Activated gamma-delta T cell (primary cell): ENCODE data around the gene ZNF33B.
"Not testable (repeated sequence)": the region's sequence is repeated elsewhere in the genome, so short reads cannot be mapped to it uniquely, and the experiment has no call there.

Experiments
- DNase-seq: peaks from one replicate; lab custom pipeline; 2025; lab: John Stamatoyannopoulos, UW
- total RNA-seq, 2 donors: gene quantifications; one replicate each; lab custom pipeline; 2026; lab: John Stamatoyannopoulos, UW

The ZNF33B gene
- 83.3 to 130 reads per million in 2 donors for total RNA-seq

GRCh38 chr10:42638055-42638820 is at the start of gene ZNF33B:
ZNF33B (minus strand) TSS chr10:42638570; CDS start chr10:42636928, 1,642 bp downstream.
- peak; percentile 76 for DNase-seq

DNA sequence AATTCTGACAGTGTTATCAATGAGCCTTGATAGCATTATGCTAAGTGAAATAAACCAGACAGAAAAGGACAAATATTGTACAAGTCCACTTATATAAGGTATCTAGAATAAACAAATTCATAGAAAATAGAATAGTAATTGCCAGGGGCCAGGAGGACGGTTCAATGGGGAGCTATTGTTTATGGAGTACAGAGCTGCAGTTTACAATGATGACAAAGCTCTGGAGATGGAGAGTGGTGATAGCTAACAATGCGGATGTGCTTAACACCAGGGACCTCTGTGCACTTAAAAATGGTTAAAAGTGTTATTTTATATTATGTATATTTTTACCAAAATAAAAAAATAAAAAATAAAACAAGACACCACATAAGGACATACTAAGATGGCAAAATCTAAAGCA is 46.1 kb upstream of the ZNF33B start:
- no peak for DNase-seq

- DNase-seq, result no peak
Observed at GRCh38 chr10:42680267-42680666, 41.9 kb upstream of the ZNF33B start.

DNA sequence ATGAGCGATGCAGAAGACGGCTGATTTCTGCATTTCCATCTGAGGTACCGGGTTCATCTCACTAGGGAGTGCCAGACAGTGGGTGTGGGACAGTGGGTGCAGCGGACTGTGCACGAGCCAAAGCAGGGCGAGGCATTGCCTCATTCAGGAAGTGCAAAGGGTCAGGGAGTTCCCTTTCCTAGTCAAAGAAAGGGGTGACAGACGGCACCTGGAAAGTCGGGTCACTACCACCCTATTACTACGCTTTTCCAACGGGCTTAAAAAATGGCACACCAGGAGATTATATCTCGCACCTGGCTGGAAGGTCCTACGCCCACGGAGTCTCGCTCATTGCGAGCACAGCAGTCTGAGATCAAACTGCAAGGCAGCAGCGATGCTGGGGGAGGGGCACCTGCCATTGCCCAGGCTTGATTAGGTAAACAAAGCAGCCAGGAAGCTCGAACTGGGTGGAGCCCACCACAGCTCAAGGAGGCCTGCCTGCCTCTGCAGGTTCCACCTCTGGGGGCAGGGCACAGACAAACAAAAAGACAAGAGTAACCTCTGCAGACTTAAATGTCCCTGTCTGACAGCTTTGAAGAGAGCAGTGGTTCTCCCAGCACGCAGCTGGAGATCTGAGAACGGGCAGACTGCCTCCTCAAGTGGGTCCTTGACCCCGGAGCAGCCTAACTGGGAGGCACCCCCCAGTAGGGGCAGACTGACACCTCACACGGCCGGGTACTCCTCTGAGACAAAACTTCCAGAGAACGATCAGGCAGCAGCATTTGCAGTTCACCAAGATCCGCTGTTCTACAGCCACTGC is 27.0 kb upstream of the ZNF33B start:
- DNase-seq, result not testable (repeated sequence)

GRCh38 chr10:42654419-42654818 is 16.0 kb upstream of the ZNF33B start:
- no peak for DNase-seq

DNA sequence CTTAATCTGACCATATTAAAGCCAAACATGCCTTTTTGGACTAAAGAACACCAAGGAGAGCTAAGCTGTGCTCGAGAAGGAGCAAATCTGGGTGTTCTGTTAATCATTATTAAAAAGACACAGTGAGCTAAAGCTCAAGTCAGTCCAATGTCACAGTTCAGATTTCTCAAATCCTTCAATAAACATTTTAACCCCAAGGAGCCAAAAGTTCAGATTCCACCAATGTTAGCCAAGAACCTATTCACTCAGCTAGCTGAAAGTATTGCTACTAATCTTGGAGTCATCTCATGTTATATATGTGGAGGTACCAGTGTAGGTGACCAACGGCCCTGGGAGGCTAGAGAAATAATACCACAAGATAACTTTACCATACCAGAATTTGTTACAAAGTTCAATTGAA is 14.5 kb upstream of the ZNF33B start:
- no peak for DNase-seq

DNA sequence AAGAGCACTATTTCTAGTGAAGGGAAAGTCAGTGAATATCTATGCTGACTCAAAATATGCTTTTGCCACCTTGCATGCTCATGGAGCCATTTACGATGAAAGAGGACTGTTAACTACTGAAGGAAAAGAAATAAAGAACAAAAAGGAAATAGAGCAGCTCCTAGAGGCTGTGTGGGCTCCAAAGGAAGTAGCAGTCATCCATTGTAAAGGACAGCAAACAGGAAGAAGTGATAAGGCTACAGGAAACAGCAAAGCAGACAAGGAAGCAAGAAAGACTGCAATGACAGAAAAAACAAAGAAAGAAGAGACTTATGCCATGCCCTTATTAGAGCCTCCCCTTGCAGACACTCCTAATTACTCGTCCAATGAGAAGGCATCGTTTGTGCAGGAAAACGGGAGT is 12.0 kb upstream of the ZNF33B start:
- DNase-seq, result no peak

DNA sequence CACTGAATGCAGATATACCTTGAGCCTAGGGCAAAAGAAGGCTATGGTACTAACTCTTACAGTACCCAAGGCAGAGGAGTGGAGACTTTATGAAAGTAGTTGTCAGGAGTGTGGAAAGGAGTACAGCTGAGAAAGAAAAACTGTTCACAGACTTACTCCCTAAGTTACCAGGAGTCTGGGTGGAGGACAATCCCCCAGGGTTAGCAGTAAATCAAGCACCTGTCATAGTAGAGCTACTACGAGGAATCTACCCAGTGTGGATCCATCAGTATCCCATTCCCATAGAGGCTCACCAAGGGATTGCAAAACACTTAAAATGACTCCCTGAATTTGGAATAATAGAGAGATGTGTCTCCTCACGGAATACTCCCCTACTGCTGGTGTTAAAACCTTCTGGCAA is 10.1 kb upstream of the ZNF33B start:
- DNase-seq, result no peak

GRCh38 chr10:42646687-42647640 is 8.6 kb upstream of the ZNF33B start:
- DNase-seq, result no peak

DNA sequence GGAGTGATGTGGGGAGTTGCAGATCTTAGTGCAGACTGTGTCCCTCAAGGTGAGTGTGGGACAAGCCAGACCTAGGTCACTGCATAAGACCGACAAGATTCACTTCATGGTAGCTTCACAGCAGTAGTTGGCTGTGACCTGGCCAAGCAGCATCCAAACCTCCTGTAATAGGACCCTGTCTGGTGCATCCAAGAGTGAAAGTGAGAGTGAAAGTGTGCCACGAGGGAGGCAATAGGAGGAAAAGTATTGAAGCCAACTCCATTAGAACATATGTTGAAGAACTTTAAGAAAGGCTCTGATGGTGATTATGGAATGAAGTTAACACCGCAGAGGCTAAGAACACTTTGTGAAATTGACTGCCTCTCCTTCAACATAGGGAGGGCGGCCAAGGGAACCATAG is 7.8 kb upstream of the ZNF33B start:
- DNase-seq, result no peak

- DNase-seq, result no peak
Observed at GRCh38 chr10:42645516-42645915, 7.1 kb upstream of the ZNF33B start.

DNA sequence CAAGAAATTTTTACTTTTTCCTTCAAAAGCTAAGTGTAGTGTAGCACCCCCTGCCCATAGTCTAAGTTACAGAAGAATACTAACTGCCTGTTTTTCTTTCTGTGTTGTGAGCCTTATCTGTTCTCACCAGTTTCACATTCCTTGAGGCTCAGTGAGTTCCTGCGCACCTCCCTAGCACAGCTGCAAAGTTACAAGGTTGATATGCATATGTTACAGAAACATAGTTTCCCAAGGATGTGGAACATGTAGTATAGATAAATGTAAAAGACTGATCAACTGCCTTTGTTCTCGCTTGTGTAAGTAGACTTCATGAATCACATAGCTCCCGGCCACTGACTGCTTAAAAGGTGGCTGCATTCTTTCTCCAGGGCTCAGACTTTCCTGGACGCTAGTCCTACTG is 6.7 kb upstream of the ZNF33B start:
- DNase-seq, result no peak

GRCh38 chr10:42640610-42641229 is 2.4 kb upstream of the ZNF33B start:
- DNase-seq, result no peak

DNA sequence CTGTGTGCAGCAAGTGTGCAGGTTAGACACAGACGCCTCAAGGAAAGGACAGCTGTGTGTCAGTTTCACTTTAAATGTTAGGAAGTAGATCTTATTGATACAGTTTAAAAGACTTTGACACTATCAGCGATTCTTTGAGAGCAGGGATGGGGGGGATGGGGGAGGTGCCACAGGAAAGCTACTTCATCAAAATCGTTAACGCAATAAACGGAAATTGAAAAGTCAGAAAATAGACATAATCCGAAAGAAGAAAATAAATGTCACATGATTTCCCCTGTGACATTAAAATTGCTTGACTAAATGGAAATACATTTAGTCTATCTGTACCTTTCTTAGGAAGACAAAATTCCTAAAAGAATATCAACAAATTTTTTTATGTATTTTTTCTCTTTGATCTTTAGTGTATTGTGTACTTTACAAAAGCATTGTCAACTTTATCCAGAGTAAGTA is 476 bp upstream of the ZNF33B start:
- DNase-seq, result no peak

DNA sequence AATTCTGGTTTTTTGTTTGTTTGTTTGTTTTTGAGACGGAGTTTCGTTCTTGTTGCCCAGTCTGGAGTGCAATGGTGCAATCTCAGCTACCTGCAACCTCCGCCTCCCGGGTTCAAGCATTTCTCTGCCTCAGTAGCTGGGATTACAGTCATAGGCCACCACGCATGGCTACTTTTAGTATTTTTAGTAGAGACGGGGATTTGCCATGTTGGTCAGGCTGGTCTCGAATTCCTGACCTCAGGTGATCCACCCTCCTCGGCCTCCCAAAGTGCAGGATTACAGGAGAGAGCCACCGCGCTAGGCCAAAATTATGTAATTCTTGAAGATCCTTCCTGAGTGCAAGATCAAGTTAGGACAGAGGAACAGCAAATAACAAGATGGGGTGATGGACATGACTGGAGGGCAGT is 719 bp downstream of the ZNF33B start:
- DNase-seq, result no peak

DNA sequence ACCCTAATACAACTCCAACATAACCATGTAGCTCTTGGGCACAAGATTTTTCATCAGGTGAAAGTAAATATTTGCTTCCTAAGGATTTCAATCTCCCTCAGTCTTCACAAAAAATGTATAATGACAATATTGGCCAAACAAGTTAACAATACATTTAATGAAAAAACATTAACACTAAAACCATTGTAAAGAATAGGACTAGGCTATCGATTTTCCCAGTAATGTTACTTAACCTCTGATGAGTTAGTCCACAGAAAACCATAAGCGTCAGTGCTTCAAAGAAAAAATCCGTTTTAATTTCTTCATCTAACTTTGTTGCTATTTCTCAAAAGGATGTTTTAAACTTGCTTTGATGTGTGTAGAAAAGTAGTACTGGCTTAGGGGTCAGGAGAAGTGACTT is 1.2 kb downstream of the ZNF33B start:
- DNase-seq, result no peak

GRCh38 chr10:42635098-42635497 is 3.3 kb downstream of the ZNF33B start:
- DNase-seq, result no peak

DNA sequence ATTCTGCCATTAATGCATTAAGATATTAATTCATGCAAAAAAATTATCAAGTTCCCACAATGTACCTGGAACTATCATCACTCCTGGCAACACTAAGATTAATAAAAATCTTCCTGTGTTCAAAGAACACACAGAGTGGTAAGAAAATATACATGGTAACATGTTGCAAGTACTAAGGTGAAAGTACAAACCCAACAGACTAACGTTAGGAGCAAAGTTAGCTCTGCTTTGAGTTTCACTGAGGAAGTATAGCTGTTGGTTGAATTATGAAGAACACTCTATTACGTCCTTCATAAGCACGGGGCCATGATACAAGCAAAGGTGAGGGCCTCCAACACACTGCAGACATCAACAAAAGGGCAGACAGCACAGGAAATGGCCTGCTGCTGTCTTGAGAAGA is 5.8 kb downstream of the ZNF33B start:
- DNase-seq, result no peak

DNA sequence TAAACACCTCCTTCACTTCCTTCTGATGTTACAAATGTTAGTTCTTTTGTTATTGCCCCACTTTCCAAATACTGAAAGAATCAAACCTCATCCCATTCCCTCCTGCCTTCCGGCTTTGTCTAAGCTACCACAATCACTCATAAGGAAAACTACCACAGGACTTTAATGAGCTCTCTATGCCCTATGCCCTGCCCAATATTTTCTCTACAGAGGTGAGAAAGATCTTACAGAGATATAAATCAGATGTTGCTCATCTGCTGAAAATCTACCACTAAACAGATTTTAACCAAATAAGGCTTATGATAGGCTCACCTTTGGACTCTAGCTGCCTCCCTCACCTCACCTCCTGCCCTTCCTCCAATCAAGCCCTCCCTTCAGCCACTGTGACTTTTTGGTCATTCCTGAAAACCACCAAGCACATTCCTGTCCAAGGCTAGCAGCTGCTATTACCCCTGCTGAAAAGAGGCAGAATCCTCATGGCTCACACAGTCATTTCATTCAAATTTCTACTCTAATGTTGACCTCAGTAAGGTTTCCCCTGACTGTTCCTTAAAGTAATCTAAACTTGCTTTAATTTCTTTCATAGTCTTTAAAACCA is 7.7 kb downstream of the ZNF33B start:
- no peak for DNase-seq

- DNase-seq, result no peak
Observed at GRCh38 chr10:42623929-42624328, 14.4 kb downstream of the ZNF33B start.

DNA sequence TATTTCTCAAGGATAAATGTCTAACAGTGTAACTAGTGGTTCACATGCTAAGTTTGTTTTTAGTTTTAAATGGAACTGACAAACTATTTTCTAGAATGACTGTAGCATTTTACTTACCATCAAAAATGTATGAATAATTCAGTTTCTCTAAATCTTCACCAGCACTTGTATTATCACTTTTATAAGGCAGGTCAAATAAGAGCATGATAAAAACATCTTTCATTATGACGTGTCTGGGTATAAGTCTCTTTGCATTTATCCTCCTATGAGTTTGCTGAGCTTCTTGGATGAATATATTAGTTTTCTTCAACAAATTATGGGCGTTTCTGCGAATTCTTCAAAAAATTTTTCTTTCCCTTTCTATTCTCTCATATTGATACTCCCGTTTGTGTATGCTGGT is 19.9 kb downstream of the ZNF33B start:
- no peak for DNase-seq
